Panc1 (cell line): ENCODE results near the gene TMEM259. TPM values are rescaled to one million over a fixed set of nuclear protein-coding genes. Genes with fewer than 3 reads are reported as not detected.

Experiments
- ATAC-seq: fragments of 200-7000 bp; cut with Tn5 transposase; 2 replicates; pipeline ENCODE4 v1.9.1; 2020; ENCODE audit warnings: mild to moderate bottlenecking, moderate library complexity
- BruUV-seq: library from RNA; stranded (reverse); fragments of 400-500 nt; replicated peaks from 2 replicates; lab custom pipeline; 2021; lab: Mats Ljungman, UMichigan
- CTCF ChIA-PET: fragments of 300-600 bp; sonication (Branson Sonifier 250); formaldehyde crosslinking; loops from one replicate; lab custom pipeline; 2022; ENCODE audit warnings: antibody characterized with exemption; lab: Charles Lee
- POLR2A ChIA-PET: fragments of 300-600 bp; sonication (Branson Sonifier 250); formaldehyde crosslinking; loops from one replicate; lab custom pipeline; 2022; ENCODE audit warnings: antibody characterized with exemption; lab: Charles Lee
- DNase-seq: peaks from one replicate; pipeline ENCODE4 v3.0.0-alpha.2; 2010; ENCODE audit warnings: low read depth, low spot score
- H3K27ac ChIP-seq: 2 replicates; pipeline ENCODE4 v1.5.1; 2011; ENCODE audit warnings: mild to moderate bottlenecking, low read length, inconsistent platforms
- H3K27me3 ChIP-seq: fragments of 200-500 bp; sonication (Bioruptor generic); 2 replicates; pipeline ENCODE4 v1.6.0; 2014; ENCODE audit warnings: low read length, inconsistent platforms; ENCODE audit not compliant: control insufficient read depth, insufficient read depth
- H3K36me3 ChIP-seq: fragments of 200-500 bp; sonication (Bioruptor generic); 2 replicates; pipeline ENCODE4 v1.5.1; 2014; ENCODE audit warnings: inconsistent platforms, mild to moderate bottlenecking, low read length, moderate library complexity; ENCODE audit not compliant: control insufficient read depth, insufficient read depth
- H3K4me1 ChIP-seq: 2 replicates; pipeline ENCODE4 v1.5.1; 2011; ENCODE audit warnings: inconsistent platforms, mild to moderate bottlenecking, low read length, moderate library complexity; ENCODE audit not compliant: control insufficient read depth, insufficient read depth
- H3K4me3 ChIP-seq, 2 experiments: 2 replicates each; pipeline ENCODE4 v1.5.1; 2011 to 2012; ENCODE audit warnings: low read depth in 2 of 2, low read length in 2 of 2, mild to moderate bottlenecking in 2 of 2, inconsistent platforms in 1 of 2, moderate library complexity in 1 of 2
- H3K9me3 ChIP-seq: fragments of 200-500 bp; sonication (Bioruptor generic); 2 replicates; pipeline ENCODE4 v1.5.1; 2014; ENCODE audit warnings: low read depth, mild to moderate bottlenecking, inconsistent platforms, low read length, moderate library complexity; ENCODE audit not compliant: control insufficient read depth, insufficient read depth
- POLR2AphosphoS5 ChIP-seq: IDR thresholded peaks from 2 replicates; pipeline ENCODE4 v1.6.1; 2012; ENCODE audit warnings: mild to moderate bottlenecking, low read depth, low read length, moderate library complexity
- REST ChIP-seq, 2 experiments: IDR thresholded peaks; 2 replicates each; pipeline ENCODE4 v1.6.1; 2011 to 2012; ENCODE audit warnings: low read depth in 2 of 2, control low read depth in 1 of 2, low read length in 1 of 2, mild to moderate bottlenecking in 1 of 2, moderate library complexity in 1 of 2; ENCODE audit not compliant: insufficient read depth in 1 of 2
- SIN3A ChIP-seq: IDR thresholded peaks from 2 replicates; pipeline ENCODE4 v1.6.1; 2012; ENCODE audit warnings: low read depth, mild to moderate bottlenecking, low read length, moderate library complexity, borderline replicate concordance; ENCODE audit not compliant: insufficient read depth
- TCF7L2 ChIP-seq: IDR thresholded peaks from 2 replicates; pipeline ENCODE4 v1.6.1; 2011; ENCODE audit warnings: mild to moderate bottlenecking, low read depth, low read length, inconsistent platforms
- in situ Hi-C: cut with HindIII; loops from 2 replicates; pipeline ENCODE4 v1.10.0; 2016; ENCODE audit warnings: low sequenced_read_pairs, low pct_unique_long_range_greater_than_20kb
- intact Hi-C: fragments of 100-400 bp; cut with micrococcal nuclease; formaldehyde crosslinking; loops from one replicate; pipeline ENCODE4 v1.10.0; 2022; ENCODE audit not compliant: unreplicated experiment
- total RNA-seq: library from RNA; stranded (reverse); gene quantifications from one replicate; pipeline ENCODE4 v1.2.1, GENCODE V29; 2021; ENCODE audit not compliant: unreplicated experiment
- TF ChIP-seq, protein P1 (sequence below): fragments of 450-650 bp; IDR thresholded peaks from 2 replicates; pipeline ENCODE4 v1.5.1; 2017; ENCODE audit warnings: mild to moderate bottlenecking

TMEM259 gene
- total RNA-seq, 1 experiment from 2014 or later, result 193 TPM

DNA sequence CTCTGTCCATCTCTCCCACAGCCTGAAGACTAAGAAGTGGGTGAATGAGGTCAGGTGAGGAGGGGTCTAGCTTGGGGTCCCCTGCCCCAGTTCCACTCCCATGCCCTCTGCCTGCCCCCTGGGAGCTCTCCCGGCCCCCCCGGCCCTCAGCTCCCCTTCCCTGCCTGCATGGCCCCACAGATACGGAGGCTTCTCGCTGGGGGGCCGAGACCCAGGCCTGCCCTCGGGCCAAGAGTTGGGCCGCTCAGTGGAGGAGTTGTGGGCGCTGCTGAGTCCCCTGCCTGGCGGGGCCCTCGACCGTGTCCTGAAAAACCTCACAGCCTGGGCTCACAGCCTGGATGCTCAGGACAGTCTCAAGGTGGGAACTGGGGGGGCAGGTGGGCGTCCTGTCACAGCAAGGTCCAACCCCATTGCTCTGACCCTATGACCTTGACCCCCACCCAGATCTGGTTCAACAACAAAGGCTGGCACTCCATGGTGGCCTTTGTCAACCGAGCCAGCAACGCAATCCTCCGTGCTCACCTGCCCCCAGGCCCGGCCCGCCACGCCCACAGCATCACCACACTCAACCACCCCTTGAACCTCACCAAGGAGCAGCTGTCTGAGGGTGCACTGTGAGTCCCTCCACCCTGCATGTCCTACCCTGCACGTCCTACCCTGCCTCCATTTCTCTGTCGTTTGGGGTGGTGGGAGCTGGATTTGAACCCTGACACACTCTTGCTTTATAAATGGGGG lies 35.1 kb upstream of the TMEM259 start:
- TF ChIP-seq TCF7L2 (no peak), POLR2AphosphoS5 (no peak), REST (IDR thresholded peaks at IDR 0.05; ENCODE audit: insufficient read depth in 1 of 2, low read depth in 2 of 2, low read length in 1 of 2) (no peak), SIN3A (no peak)
- TF ChIP-seq, protein P1, sequence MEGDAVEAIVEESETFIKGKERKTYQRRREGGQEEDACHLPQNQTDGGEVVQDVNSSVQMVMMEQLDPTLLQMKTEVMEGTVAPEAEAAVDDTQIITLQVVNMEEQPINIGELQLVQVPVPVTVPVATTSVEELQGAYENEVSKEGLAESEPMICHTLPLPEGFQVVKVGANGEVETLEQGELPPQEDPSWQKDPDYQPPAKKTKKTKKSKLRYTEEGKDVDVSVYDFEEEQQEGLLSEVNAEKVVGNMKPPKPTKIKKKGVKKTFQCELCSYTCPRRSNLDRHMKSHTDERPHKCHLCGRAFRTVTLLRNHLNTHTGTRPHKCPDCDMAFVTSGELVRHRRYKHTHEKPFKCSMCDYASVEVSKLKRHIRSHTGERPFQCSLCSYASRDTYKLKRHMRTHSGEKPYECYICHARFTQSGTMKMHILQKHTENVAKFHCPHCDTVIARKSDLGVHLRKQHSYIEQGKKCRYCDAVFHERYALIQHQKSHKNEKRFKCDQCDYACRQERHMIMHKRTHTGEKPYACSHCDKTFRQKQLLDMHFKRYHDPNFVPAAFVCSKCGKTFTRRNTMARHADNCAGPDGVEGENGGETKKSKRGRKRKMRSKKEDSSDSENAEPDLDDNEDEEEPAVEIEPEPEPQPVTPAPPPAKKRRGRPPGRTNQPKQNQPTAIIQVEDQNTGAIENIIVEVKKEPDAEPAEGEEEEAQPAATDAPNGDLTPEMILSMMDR, result no peak
- DNase-seq (no peak), ATAC-seq (no peak)
- H3K9me3 ChIP-seq, result no peaks in the 10 kb centered on the region
- H3K36me3 ChIP-seq, result no peaks in the 10 kb centered on the region
- no peak overlapping the region for H3K27ac ChIP-seq
- no peak overlapping the region for H3K4me3 ChIP-seq
- ChIA-PET CTCF (interaction anchor here (0.5 kb wide), 1 partner anchor 57 kb away, joined by 5 read pairs; no protein-coding TSS in a partner anchor), POLR2A (interaction anchor here (0.6 kb wide), 1 partner anchor 26 kb away, joined by 3 read pairs; no protein-coding TSS in a partner anchor)
- no peaks in the 10 kb centered on the region for H3K4me1 ChIP-seq
- H3K27me3 ChIP-seq, result no peaks in the 10 kb centered on the region
- intact Hi-C loops (no loop called here), in situ Hi-C loops (no loop called here)
- BruUV-seq, result no TSS peak

DNA sequence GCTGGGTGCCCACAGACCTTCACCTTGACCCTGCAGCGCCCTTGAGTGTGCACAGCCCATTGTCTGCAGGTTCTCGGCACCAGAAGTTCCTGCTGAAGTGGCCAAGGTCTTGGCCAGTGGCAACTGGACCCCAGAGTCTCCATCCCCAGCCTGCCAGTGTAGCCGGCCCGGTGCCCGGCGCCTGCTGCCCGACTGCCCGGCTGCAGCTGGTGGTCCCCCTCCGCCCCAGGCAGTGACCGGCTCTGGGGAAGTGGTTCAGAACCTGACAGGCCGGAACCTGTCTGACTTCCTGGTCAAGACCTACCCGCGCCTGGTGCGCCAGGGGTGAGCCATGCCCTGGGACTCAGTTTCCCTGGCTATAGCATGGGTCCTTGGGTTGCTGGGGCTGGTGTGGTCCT lies 34.1 kb upstream of the TMEM259 start:
- CTCF ChIA-PET, result interaction anchor here (0.7 kb wide), 1 partner anchor 189 kb away, joined by 4 read pairs; no protein-coding TSS in a partner anchor
- BruUV-seq, result no TSS peak

More for the DNA sequence above, 34.1 kb upstream of the TMEM259 start:
- intact Hi-C loops (no loop called here), in situ Hi-C loops (no loop called here)
- H3K27ac ChIP-seq, result no peak overlapping the region
- H3K27me3 ChIP-seq, result no peaks in the 10 kb centered on the region
- POLR2A ChIA-PET, result no interaction called here
- ATAC-seq (no peak), DNase-seq (no peak)
- no peak for TF ChIP-seq SIN3A
- TF ChIP-seq, protein P1, result no peak
- no peaks in the 10 kb centered on the region for H3K36me3 ChIP-seq
- H3K4me3 ChIP-seq, result no peak overlapping the region
- H3K4me1 ChIP-seq, result no peaks in the 10 kb centered on the region
- H3K9me3 ChIP-seq, result no peaks in the 10 kb centered on the region
